Retinal pigment epithelial cell (primary cell): ENCODE results near the gene IL7R.

ENCODE experiments used
- DNase-seq: peaks from one replicate; pipeline ENCODE4 v3.0.0-alpha.2; 2010; ENCODE audit warnings: low read depth
- H3K4me3 ChIP-seq: 2 replicates; pipeline ENCODE4 v1.5.1; 2011; ENCODE audit warnings: mild to moderate bottlenecking, low read length, control low read depth, moderate library complexity
- CTCF ChIP-seq: conservative IDR thresholded peaks from 2 replicates; pipeline ENCODE4 v1.5.1; 2011; ENCODE audit warnings: low read depth, low read length, control low read depth, inconsistent platforms

Gene IL7R

GRCh38 chr5:35870605-35871004 is 13.9 kb downstream of the IL7R start:
- TF ChIP-seq CTCF: no peak
- DNase-seq: no peak
- no peak overlapping the region for H3K4me3 ChIP-seq

- DNase-seq: no peak
- no peak overlapping the region for H3K4me3 ChIP-seq
- TF ChIP-seq CTCF: no peak
Measured at GRCh38 chr5:35876454-35876853, 19.8 kb downstream of the IL7R start.

GRCh38 chr5:35876922-35877321 is 20.2 kb downstream of the IL7R start:
- DNase-seq: no peak
- TF ChIP-seq CTCF: no peak
- no peak overlapping the region for H3K4me3 ChIP-seq

GRCh38 chr5:35877655-35878054 is 21.0 kb downstream of the IL7R start:
- H3K4me3 ChIP-seq: no peak overlapping the region
- DNase-seq: no peak
- TF ChIP-seq CTCF: no peak

- no peak for TF ChIP-seq CTCF
- no peak for DNase-seq
- H3K4me3 ChIP-seq: no peak overlapping the region
Measured at GRCh38 chr5:35878079-35878478, 21.4 kb downstream of the IL7R start.

GRCh38 chr5:35879096-35879495 is 22.4 kb downstream of the IL7R start:
- TF ChIP-seq CTCF: no peak
- no peak overlapping the region for H3K4me3 ChIP-seq
- no peak for DNase-seq

GRCh38 chr5:35879649-35880048 is 23.0 kb downstream of the IL7R start:
- no peak for DNase-seq
- no peak for TF ChIP-seq CTCF
- H3K4me3 ChIP-seq: no peak overlapping the region
